Measurements from ENCODE around the gene ZIC2. TPM values are rescaled to one million over a fixed set of nuclear protein-coding genes. Genes with fewer than 3 reads are reported as not detected.

Gene ZIC2
- total RNA-seq, 1 experiment from 2014 or later = 44.4 TPM

DNA sequence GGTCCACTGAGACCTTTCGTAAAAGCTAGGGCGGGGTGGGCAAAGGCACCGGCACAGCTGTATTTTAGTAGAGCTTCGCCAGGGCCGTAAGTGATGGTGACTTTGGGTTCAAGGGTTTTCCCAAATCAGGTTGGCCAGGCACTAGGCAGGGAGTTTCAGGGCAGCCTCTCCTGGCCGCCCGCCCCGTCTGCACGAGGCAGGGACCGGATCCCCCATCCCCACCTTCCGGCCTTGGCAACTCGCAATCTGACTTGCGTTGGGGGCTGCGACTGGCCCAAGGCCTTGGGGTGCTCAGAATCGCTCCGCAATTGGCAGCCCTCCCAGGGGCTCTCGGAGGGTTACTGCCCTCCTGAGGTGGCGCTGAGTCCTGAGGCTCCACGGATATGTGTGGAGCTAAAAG is 6.0 kb upstream of the ZIC2 start:
- DNase-seq (ENCODE audit: low read depth, low spot score) (no peak), ATAC-seq (no peak)
- no peak overlapping the region for H3K27ac ChIP-seq (ENCODE audit: low read depth, low read length)
- no peak overlapping the region for H3K4me2 ChIP-seq (ENCODE audit: low read length)
- ChIA-PET POLR2A (no interaction called here), CTCF (no interaction called here), RAD21 (ENCODE audit: low non-redundant PET in 1 of 2, low total read pairs in 2 of 2, uncharacterized antibody in 2 of 2, unreplicated experiment in 2 of 2) (no interaction called here)
- H3K79me2 ChIP-seq (ENCODE audit: insufficient read depth, low read length) = no peaks in the 10 kb centered on the region
- H3K36me3 ChIP-seq (ENCODE audit: control insufficient read depth in 1 of 2, insufficient read depth in 2 of 2, low read length in 2 of 2) = no peaks in the 10 kb centered on the region
- intact Hi-C loops (cut with micrococcal nuclease) = no loop called here
- BruUV-seq (replicated peaks) = no TSS peak
- TF ChIP-seq EGR1 (IDR thresholded peaks at IDR 0.05; ENCODE audit: low read depth) = no peak
- peaks cover 9 to 25% of the 10 kb centered on the region in 2 experiments for H3K4me1 ChIP-seq (ENCODE audit: control insufficient read depth in 1 of 2, insufficient read depth in 2 of 2, low read length in 2 of 2)
- no peaks in the 10 kb centered on the region for H4K20me1 ChIP-seq (ENCODE audit: insufficient read depth)
- no peaks in the 10 kb centered on the region for H3K9me2 ChIP-seq (ENCODE audit: insufficient read depth)
- H3K9me3 ChIP-seq (ENCODE audit: control insufficient read depth in 1 of 2, insufficient read depth in 1 of 2, low read depth in 1 of 2, low read length in 2 of 2) = no peaks in the 10 kb centered on the region
- no peak overlapping the region for H3K4me3 ChIP-seq (replicated peaks in 1 of 2; ENCODE audit: low read depth in 1 of 2, low read length in 2 of 2)
- no peak overlapping the region for H2AFZ ChIP-seq (ENCODE audit: low read depth, low read length, poor library complexity, severe bottlenecking)
- no peaks in the 10 kb centered on the region for H3K27me3 ChIP-seq (ENCODE audit: insufficient read depth, low read length)
- H3K9ac ChIP-seq (ENCODE audit: low read length) = no peak overlapping the region

DNA sequence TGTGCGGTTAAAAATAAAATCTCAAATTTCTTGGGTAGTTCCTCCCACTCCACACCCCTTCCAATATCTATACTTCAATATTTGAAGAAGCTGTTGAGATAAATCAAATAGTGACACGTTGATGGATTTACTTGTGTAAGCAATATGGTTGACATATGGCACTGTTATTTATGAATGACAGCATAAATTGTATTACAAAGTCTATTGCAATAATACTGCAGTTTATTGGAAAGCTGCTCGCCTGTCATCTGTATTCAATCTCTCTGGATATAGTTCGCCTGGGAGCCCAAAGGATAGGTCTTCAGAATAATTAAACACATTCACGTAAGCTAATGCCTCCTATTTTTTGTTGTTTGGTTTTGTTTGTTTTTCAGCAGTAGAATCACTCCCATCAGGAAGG is 5.0 kb upstream of the ZIC2 start:
- Histone ChIP-seq H3K27me3 (ENCODE audit: insufficient read depth, low read length) (no peaks in the 10 kb centered on the region), H3K9me2 (ENCODE audit: insufficient read depth) (no peaks in the 10 kb centered on the region), H4K20me1 (ENCODE audit: insufficient read depth) (no peaks in the 10 kb centered on the region), H3K4me2 (ENCODE audit: low read length) (no peak overlapping the region), H3K9ac (ENCODE audit: low read length) (no peak overlapping the region), H3K36me3 (ENCODE audit: control insufficient read depth in 1 of 2, insufficient read depth in 2 of 2, low read length in 2 of 2) (no peaks in the 10 kb centered on the region), H3K27ac (ENCODE audit: low read depth, low read length) (no peak overlapping the region), H2AFZ (ENCODE audit: low read depth, low read length, poor library complexity, severe bottlenecking) (no peak overlapping the region), H3K9me3 (ENCODE audit: control insufficient read depth in 1 of 2, insufficient read depth in 1 of 2, low read depth in 1 of 2, low read length in 2 of 2) (no peaks in the 10 kb centered on the region), H3K79me2 (ENCODE audit: insufficient read depth, low read length) (no peaks in the 10 kb centered on the region), H3K4me3 (replicated peaks in 1 of 2; ENCODE audit: low read depth in 1 of 2, low read length in 2 of 2) (no peak overlapping the region), H3K4me1 (ENCODE audit: control insufficient read depth in 1 of 2, insufficient read depth in 2 of 2, low read length in 2 of 2) (peaks cover 9 to 20% of the 10 kb centered on the region in 2 experiments)
- CTCF ChIA-PET = no interaction called here
- ATAC-seq = no peak
- BruUV-seq (replicated peaks) = no TSS peak
- DNase-seq (ENCODE audit: low read depth, low spot score) = no peak
- intact Hi-C loops (cut with micrococcal nuclease) = no loop called here
- RAD21 ChIA-PET (ENCODE audit: low non-redundant PET in 1 of 2, low total read pairs in 2 of 2, uncharacterized antibody in 2 of 2, unreplicated experiment in 2 of 2) = no interaction called here
- POLR2A ChIA-PET = no interaction called here
- TF ChIP-seq SP1 (IDR thresholded peaks at IDR 0.05; ENCODE audit: low read depth) = no peak
- TF ChIP-seq, protein P1, sequence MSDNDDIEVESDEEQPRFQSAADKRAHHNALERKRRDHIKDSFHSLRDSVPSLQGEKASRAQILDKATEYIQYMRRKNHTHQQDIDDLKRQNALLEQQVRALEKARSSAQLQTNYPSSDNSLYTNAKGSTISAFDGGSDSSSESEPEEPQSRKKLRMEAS (IDR thresholded peaks at IDR 0.05) = no peak
- no peak for TF ChIP-seq POLR2AphosphoS5 (IDR thresholded peaks at IDR 0.05; ENCODE audit: low read depth, low read length)
- TF ChIP-seq TCF7L2 (IDR thresholded peaks at IDR 0.05; ENCODE audit: borderline replicate concordance, extremely low read depth, insufficient read depth, insufficient read length) = no peak
- TF ChIP-seq CBX3 (IDR thresholded peaks at IDR 0.05; ENCODE audit: low read depth) = no peak
- TF ChIP-seq EZH2 (IDR thresholded peaks at IDR 0.05) = no peak
- TF ChIP-seq, protein P2, sequence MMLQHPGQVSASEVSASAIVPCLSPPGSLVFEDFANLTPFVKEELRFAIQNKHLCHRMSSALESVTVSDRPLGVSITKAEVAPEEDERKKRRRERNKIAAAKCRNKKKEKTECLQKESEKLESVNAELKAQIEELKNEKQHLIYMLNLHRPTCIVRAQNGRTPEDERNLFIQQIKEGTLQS (IDR thresholded peaks at IDR 0.05) = no peak
- no peak for TF ChIP-seq SIN3A (IDR thresholded peaks at IDR 0.05; ENCODE audit: low read depth)
- no peak for TF ChIP-seq JUND (IDR thresholded peaks at IDR 0.05)
- TF ChIP-seq ELF1 (IDR thresholded peaks at IDR 0.05; ENCODE audit: borderline replicate concordance, low read depth) = no peak
- TF ChIP-seq ZFX (IDR thresholded peaks at IDR 0.05) = no peak
- TF ChIP-seq, protein P3, sequence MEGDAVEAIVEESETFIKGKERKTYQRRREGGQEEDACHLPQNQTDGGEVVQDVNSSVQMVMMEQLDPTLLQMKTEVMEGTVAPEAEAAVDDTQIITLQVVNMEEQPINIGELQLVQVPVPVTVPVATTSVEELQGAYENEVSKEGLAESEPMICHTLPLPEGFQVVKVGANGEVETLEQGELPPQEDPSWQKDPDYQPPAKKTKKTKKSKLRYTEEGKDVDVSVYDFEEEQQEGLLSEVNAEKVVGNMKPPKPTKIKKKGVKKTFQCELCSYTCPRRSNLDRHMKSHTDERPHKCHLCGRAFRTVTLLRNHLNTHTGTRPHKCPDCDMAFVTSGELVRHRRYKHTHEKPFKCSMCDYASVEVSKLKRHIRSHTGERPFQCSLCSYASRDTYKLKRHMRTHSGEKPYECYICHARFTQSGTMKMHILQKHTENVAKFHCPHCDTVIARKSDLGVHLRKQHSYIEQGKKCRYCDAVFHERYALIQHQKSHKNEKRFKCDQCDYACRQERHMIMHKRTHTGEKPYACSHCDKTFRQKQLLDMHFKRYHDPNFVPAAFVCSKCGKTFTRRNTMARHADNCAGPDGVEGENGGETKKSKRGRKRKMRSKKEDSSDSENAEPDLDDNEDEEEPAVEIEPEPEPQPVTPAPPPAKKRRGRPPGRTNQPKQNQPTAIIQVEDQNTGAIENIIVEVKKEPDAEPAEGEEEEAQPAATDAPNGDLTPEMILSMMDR (IDR thresholded peaks at IDR 0.05 in 2 of 3, conservative IDR thresholded peaks at IDR 0.05 in 1 of 3; ENCODE audit: borderline replicate concordance in 1 of 3, insufficient read depth in 1 of 3, low read depth in 2 of 3, low read length in 2 of 3) = no peak
- no peak for TF ChIP-seq EGR1 (IDR thresholded peaks at IDR 0.05; ENCODE audit: low read depth)
- TF ChIP-seq, protein P4, sequence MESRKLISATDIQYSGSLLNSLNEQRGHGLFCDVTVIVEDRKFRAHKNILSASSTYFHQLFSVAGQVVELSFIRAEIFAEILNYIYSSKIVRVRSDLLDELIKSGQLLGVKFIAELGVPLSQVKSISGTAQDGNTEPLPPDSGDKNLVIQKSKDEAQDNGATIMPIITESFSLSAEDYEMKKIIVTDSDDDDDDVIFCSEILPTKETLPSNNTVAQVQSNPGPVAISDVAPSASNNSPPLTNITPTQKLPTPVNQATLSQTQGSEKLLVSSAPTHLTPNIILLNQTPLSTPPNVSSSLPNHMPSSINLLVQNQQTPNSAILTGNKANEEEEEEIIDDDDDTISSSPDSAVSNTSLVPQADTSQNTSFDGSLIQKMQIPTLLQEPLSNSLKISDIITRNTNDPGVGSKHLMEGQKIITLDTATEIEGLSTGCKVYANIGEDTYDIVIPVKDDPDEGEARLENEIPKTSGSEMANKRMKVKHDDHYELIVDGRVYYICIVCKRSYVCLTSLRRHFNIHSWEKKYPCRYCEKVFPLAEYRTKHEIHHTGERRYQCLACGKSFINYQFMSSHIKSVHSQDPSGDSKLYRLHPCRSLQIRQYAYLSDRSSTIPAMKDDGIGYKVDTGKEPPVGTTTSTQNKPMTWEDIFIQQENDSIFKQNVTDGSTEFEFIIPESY (IDR thresholded peaks at IDR 0.05; ENCODE audit: extremely low read depth, insufficient replicate concordance, low read length) = no peak
- TF ChIP-seq YY1 (IDR thresholded peaks at IDR 0.05; ENCODE audit: extremely low read depth, insufficient replicate concordance, low read depth, low read length) = no peak
- no peak for TF ChIP-seq FOSL1 (IDR thresholded peaks at IDR 0.05; ENCODE audit: low read depth)
- no peak for TF ChIP-seq EZH2phosphoT487 (IDR thresholded peaks at IDR 0.05; ENCODE audit: borderline replicate concordance)
- TF ChIP-seq CEBPB (IDR thresholded peaks at IDR 0.05; ENCODE audit: low read depth) = no peak
- no peak for TF ChIP-seq RAD21 (IDR thresholded peaks at IDR 0.05; ENCODE audit: low read depth)

Measured in HCT116 (cell line).